Liver (tissue), 9 donors: ENCODE measurements around the gene IL24. TPM values are rescaled to one million over a fixed set of nuclear protein-coding genes. Genes with fewer than 3 reads are reported as not detected.

Experiments
- DNase-seq: peaks from one replicate; pipeline ENCODE4 v3.0.0-alpha.2; 2017; ENCODE audit warnings: low spot score
- H3K27ac ChIP-seq, 2 donors: one replicate each; pipeline ENCODE4 v1.7.0; 2013; ENCODE audit warnings: inconsistent platforms in 2 of 2, low read length in 2 of 2, control low read depth in 1 of 2, low read depth in 1 of 2, mild to moderate bottlenecking in 1 of 2
- H3K27me3 ChIP-seq, 4 donors: one replicate each; pipeline versions ENCODE4 v1.6.1 to v1.7.0; 2013; ENCODE audit warnings: low read length in 3 of 4, inconsistent platforms in 1 of 4, mild to moderate bottlenecking in 1 of 4, moderate library complexity in 1 of 4; ENCODE audit not compliant: control insufficient read depth in 4 of 4, insufficient read depth in 4 of 4
- H3K36me3 ChIP-seq, 4 donors: one replicate each; pipeline versions ENCODE4 v1.6.1 to v1.7.0; 2013; ENCODE audit warnings: low read length in 3 of 4, mild to moderate bottlenecking in 3 of 4, low read depth in 1 of 4, moderate library complexity in 1 of 4; ENCODE audit not compliant: control insufficient read depth in 4 of 4, insufficient read depth in 3 of 4
- H3K4me1 ChIP-seq, 4 donors: one replicate each; pipeline versions ENCODE4 v1.6.1 to v1.7.0; 2013; ENCODE audit warnings: low read length in 3 of 4, mild to moderate bottlenecking in 3 of 4, moderate library complexity in 1 of 4; ENCODE audit not compliant: control insufficient read depth in 4 of 4, insufficient read depth in 4 of 4
- H3K4me3 ChIP-seq, 3 donors: one replicate each; pipeline versions ENCODE4 v1.6.1 to v1.7.0; 2013; ENCODE audit warnings: low read length in 3 of 3, control low read depth in 1 of 3, low read depth in 1 of 3, mild to moderate bottlenecking in 1 of 3
- H3K9ac ChIP-seq, 2 donors: one replicate each; pipeline ENCODE4 v1.7.0; 2013; ENCODE audit warnings: low read length in 2 of 2, mild to moderate bottlenecking in 2 of 2, moderate library complexity in 2 of 2, control low read depth in 1 of 2, low read depth in 1 of 2
- H3K9me3 ChIP-seq, 4 donors: one replicate each; pipeline versions ENCODE4 v1.6.1 to v1.7.0; 2013; ENCODE audit warnings: low read length in 3 of 4; ENCODE audit not compliant: control insufficient read depth in 4 of 4
- CTCF ChIP-seq: fragments of 150-350 bp; IDR thresholded peaks from 2 replicates; pipeline ENCODE4 v1.5.1; 2017; ENCODE audit warnings: improper control_type of control experiment, low read depth, low read length; ENCODE audit not compliant: missing input control
- EGR1 ChIP-seq, 2 donors: IDR thresholded peaks; 2 replicates each; pipeline ENCODE4 v1.6.1; 2016 to 2018; ENCODE audit warnings: antibody characterized with exemption in 2 of 2, low read depth in 2 of 2
- GABPA ChIP-seq, 2 donors: IDR thresholded peaks in 1 of 2; conservative IDR thresholded peaks in 1 of 2; 2 replicates each; pipeline ENCODE4 v1.6.1; 2016; ENCODE audit warnings: antibody characterized with exemption in 2 of 2, mild to moderate bottlenecking in 1 of 2, moderate library complexity in 1 of 2
- HNF4A ChIP-seq, 2 donors: conservative IDR thresholded peaks; 2 replicates each; pipeline ENCODE4 v1.6.1; 2016; ENCODE audit warnings: antibody characterized with exemption in 2 of 2, mild to moderate bottlenecking in 2 of 2
- HNF4G ChIP-seq: IDR thresholded peaks from 2 replicates; pipeline ENCODE4 v1.6.1; 2016; ENCODE audit warnings: antibody characterized with exemption
- RAD21 ChIP-seq, 2 donors: IDR thresholded peaks; 2 replicates each; pipeline ENCODE4 v1.6.1; 2016; ENCODE audit warnings: antibody characterized with exemption in 2 of 2, mild to moderate bottlenecking in 2 of 2
- RXRA ChIP-seq, 2 donors: IDR thresholded peaks; 2 replicates each; pipeline ENCODE4 v1.6.1; 2017 to 2018; ENCODE audit warnings: antibody characterized with exemption in 2 of 2, mild to moderate bottlenecking in 1 of 2
- SP1 ChIP-seq: IDR thresholded peaks from 2 replicates; pipeline ENCODE4 v1.6.1; 2018; ENCODE audit warnings: antibody characterized with exemption, mild to moderate bottlenecking
- YY1 ChIP-seq: IDR thresholded peaks from 2 replicates; pipeline ENCODE4 v1.6.1; 2016; ENCODE audit warnings: antibody characterized with exemption, mild to moderate bottlenecking
- ZBTB33 ChIP-seq: IDR thresholded peaks from 2 replicates; pipeline ENCODE4 v1.6.1; 2016; ENCODE audit warnings: antibody characterized with exemption
- whole genome bisulfite sequencing: extraction: QIAGEN DNeasy Blood & Tissue Kit; methylation state at CpG from one replicate; pipeline ENCODE4 v1.1.7; 2013; 5-methylcytosine and 5-hydroxymethylcytosine counted together
- polyA plus RNA-seq, 2 donors: library from polyadenylated mRNA; stranded (reverse) in 1 of 2; unstranded in 1 of 2; fragments of 200-250 nt in 1 of 2; fragments of >200 nt in 1 of 2; fragmentation: Nextera tagmentation in 1 of 2; extraction: Ambion mirVana in 1 of 2; gene quantifications; one replicate each; pipeline versions ENCODE4 v1.2.1 to v1.2.3, GENCODE V29; 2013 to 2015
- total RNA-seq, 2 donors: library from RNA; depleted of rRNA; stranded (reverse); fragments of >200 nt; gene quantifications; one replicate each; pipeline ENCODE4 v1.2.3, GENCODE V29; 2014
- TF ChIP-seq, protein P1 (sequence below): IDR thresholded peaks from 2 replicates; pipeline ENCODE4 v1.6.1; 2016; ENCODE audit warnings: antibody characterized with exemption
- TF ChIP-seq, protein P2 (sequence below): IDR thresholded peaks from 2 replicates; pipeline ENCODE4 v1.6.1; 2016; ENCODE audit warnings: antibody characterized with exemption
- donor health status: healthy.
- donor health status: healthy.
- donor health status: healthy.
- donor health status: healthy.
- donor health status: healthy.

IL24 gene
- total and polyA plus RNA-seq, 4 donors = 0.13 TPM; not detected in 3

DNA sequence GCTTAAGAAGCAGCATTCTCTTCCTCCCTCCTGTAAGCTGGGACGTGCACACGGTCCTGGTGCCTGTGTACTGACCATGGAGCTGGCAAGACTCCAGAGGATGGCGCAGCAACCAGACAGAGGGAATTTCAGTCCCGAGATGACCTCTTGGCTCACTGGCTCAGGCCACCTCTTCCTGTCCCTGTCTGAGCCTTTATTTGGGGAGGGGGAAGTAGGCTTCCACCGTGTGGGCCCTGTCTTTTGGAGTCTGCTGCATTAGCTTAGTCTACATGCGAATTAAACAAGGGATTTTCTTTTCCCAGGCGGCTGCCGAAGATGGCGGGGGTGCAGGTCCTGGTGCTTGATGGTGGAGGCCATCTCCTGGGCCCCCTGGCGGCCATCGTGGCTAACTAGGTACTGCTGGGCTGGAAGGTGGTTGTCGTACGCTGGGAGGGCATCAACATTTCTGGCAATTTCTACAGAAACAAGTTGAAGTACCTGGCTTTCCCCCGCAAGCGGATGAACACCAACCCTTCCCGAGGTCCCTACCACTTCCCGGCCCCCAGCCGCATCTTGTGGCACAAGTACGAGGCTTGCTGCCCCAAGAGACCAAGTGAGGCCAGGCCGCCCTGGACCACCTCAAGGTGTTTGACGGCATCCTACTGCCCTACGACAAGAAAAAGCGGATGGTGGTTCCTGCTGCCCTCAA, 10.2 kb downstream of the IL24 start (continued):
- TF ChIP-seq SP1 (no peak), RAD21 (IDR thresholded peaks at IDR 0.05) (peak; percentile 34 to 57)

DNA sequence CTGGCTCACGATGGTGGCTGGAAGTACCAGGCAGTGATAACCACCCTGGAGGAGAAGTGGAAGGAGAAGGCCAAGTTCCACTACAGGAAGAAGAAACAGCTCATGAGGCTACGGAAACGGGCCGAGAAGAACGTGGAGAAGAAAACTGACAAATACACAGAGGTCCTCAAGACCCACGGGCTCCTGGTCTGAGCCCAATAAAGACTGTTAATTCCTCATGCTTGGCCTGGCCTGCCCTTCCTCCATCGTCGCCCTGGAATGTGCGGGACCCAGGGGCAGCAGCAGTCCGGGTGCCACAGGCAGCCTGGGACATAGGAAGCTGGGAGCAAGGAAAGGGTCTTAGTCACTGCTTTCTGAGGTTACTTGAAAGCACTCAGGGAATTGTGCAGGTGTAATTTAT, 10.8 kb downstream of the IL24 start:
- Histone ChIP-seq H3K9ac (no peak overlapping the region), H3K4me1 (peaks cover 0 to 19% (median 13%) of the 10 kb centered on the region in 4 donors), H3K4me3 (no peak overlapping the region), H3K36me3 (no peaks in the 10 kb centered on the region), H3K27ac (no peak overlapping the region), H3K9me3 (no peaks in the 10 kb centered on the region), H3K27me3 (no peaks in the 10 kb centered on the region)
- DNase-seq = no peak
- TF ChIP-seq HNF4A (conservative IDR thresholded peaks at IDR 0.05) = no peak
- no peak for TF ChIP-seq GABPA (IDR thresholded peaks at IDR 0.05 in 1 of 2, conservative IDR thresholded peaks at IDR 0.05 in 1 of 2)
- TF ChIP-seq RXRA (IDR thresholded peaks at IDR 0.05) = no peak
- no peak for TF ChIP-seq ZBTB33
- no peak for TF ChIP-seq YY1
- TF ChIP-seq RAD21 (IDR thresholded peaks at IDR 0.05) = no peak
- TF ChIP-seq, protein P1, sequence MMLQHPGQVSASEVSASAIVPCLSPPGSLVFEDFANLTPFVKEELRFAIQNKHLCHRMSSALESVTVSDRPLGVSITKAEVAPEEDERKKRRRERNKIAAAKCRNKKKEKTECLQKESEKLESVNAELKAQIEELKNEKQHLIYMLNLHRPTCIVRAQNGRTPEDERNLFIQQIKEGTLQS = no peak
- TF ChIP-seq, protein P2, sequence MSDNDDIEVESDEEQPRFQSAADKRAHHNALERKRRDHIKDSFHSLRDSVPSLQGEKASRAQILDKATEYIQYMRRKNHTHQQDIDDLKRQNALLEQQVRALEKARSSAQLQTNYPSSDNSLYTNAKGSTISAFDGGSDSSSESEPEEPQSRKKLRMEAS = no peak
- no peak for TF ChIP-seq EGR1 (IDR thresholded peaks at IDR 0.05; ENCODE audit: low read depth in 2 of 2)
- no peak for TF ChIP-seq HNF4G
- WGBS = 96% methylated on average over 10 of the region's 10 CpGs

DNA sequence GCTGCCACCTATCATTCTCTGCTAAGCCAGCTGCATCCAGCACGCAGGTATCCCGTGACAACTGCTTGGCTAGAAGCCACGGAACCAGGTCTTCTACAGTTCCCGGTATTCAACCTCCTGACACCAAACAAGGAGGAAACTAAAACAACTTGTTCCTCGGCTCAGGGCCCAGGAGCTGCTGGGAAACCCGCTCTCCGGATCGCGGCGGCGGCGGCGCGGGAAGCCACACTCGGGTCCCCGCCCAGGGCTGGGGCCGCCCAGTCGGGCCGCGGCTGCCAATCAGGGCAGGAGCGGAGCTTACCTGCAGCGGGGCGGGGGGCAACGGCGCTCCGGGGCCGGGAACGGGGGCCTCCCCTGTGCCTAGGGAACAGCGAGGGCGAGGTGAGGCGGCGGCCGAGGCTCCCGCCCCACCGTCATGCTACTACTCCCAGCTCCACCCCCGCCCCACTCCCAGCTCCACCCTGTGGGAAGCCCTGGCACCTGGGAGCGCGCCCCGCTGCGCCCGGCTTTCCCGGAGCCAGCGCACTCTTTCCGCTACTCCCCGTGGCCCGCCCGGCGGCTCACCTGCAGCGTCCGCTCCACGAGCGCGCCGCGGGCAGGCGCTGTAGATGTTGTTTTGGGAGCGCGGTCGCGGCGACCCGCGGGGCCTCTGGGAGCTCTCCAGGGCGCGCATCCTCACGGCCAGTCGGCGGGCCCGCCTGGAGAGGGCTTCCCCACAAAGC, 12.1 kb downstream of the IL24 start:
- WGBS = 3% methylated on average over 69 of the region's 69 CpGs
- no peak for DNase-seq
- no peak for TF ChIP-seq ZBTB33
- no peak for TF ChIP-seq CTCF
- no peak for TF ChIP-seq GABPA (IDR thresholded peaks at IDR 0.05 in 1 of 2, conservative IDR thresholded peaks at IDR 0.05 in 1 of 2)
- TF ChIP-seq, protein P1 = no peak
- peak; percentile 24 for TF ChIP-seq SP1
- no peak for TF ChIP-seq YY1
- TF ChIP-seq, protein P2 = no peak
- no peak for TF ChIP-seq RXRA (IDR thresholded peaks at IDR 0.05)
- H3K36me3 ChIP-seq = no peaks in the 10 kb centered on the region
- no peaks in the 10 kb centered on the region for H3K27me3 ChIP-seq
- H3K4me1 ChIP-seq = peaks cover 0 to 19% (median 13%) of the 10 kb centered on the region in 4 donors
- H3K27ac ChIP-seq = peak overlapping the region in 1 of 2 donors; percentile 44
- no peak overlapping the region for H3K9ac ChIP-seq
- no peaks in the 10 kb centered on the region for H3K9me3 ChIP-seq
- peak overlapping the region; percentile 39 to 57 (median 53) for H3K4me3 ChIP-seq
